PC-3 (cell line): Measurements from ENCODE around the gene ELMOD1. TPM values are rescaled to one million over a fixed set of nuclear protein-coding genes. Genes with fewer than 3 reads are reported as not detected.

Experiments used
- ATAC-seq: fragments of 200-7000 bp; cut with Tn5 transposase; 2 replicates; pipeline ENCODE4 v1.9.1; 2020; ENCODE audit warnings: mild to moderate bottlenecking, moderate library complexity
- BruUV-seq: library from RNA; stranded (reverse); fragments of 400-500 nt; replicated peaks from 2 replicates; lab custom pipeline; 2021; lab: Mats Ljungman, UMichigan
- CTCF ChIA-PET: fragments of 300-600 bp; sonication (Branson Sonifier 250); formaldehyde crosslinking; loops from one replicate; lab custom pipeline; 2022; ENCODE audit warnings: antibody characterized with exemption; lab: Charles Lee
- POLR2A ChIA-PET: fragments of 300-600 bp; sonication (Branson Sonifier 250); formaldehyde crosslinking; loops from one replicate; lab custom pipeline; 2022; ENCODE audit warnings: antibody characterized with exemption; ENCODE audit not compliant: unreplicated experiment; lab: Charles Lee
- DNase-seq: peaks from one replicate; pipeline ENCODE4 v3.0.0-alpha.2; 2015
- H2AFZ ChIP-seq: fragments of 300-600 bp; sonication (generic); 2 replicates; pipeline ENCODE4 v1.6.0; 2016; ENCODE audit warnings: antibody characterized with exemption, low read length
- H3F3A ChIP-seq: fragments of 300-600 bp; sonication (generic); one replicate; pipeline ENCODE4 v1.6.0; 2017; ENCODE audit warnings: antibody characterized with exemption, low read length, control low read depth, mild to moderate bottlenecking; ENCODE audit not compliant: unreplicated experiment
- H3K27ac ChIP-seq: fragments of 300-600 bp; sonication (generic); 2 replicates; pipeline ENCODE4 v1.5.1; 2016; ENCODE audit warnings: mild to moderate bottlenecking, low read length
- H3K27me3 ChIP-seq: fragments of 300-600 bp; sonication (generic); 2 replicates; pipeline ENCODE4 v1.6.1; 2016; ENCODE audit warnings: low read length, mixed read lengths
- H3K36me3 ChIP-seq: fragments of 300-600 bp; sonication (generic); 2 replicates; pipeline ENCODE4 v1.6.1; 2016; ENCODE audit warnings: low read depth, mixed run types, low read length, mixed read lengths
- H3K4me1 ChIP-seq: fragments of 300-600 bp; sonication (generic); 2 replicates; pipeline ENCODE4 v1.5.1; 2016; ENCODE audit warnings: low read length; ENCODE audit not compliant: insufficient read depth
- H3K4me2 ChIP-seq: fragments of 300-600 bp; sonication (generic); 2 replicates; pipeline ENCODE4 v1.6.0; 2016; ENCODE audit warnings: low read length
- H3K4me3 ChIP-seq: fragments of 300-600 bp; sonication (generic); 2 replicates; pipeline ENCODE4 v1.5.1; 2016; ENCODE audit warnings: mild to moderate bottlenecking, low read length, mixed read lengths
- H3K79me2 ChIP-seq: fragments of 300-600 bp; sonication (generic); 2 replicates; pipeline ENCODE4 v1.6.1; 2017; ENCODE audit warnings: low read length, mixed read lengths
- H3K9ac ChIP-seq: fragments of 300-600 bp; sonication (generic); 2 replicates; pipeline ENCODE4 v1.6.0; 2016; ENCODE audit warnings: mild to moderate bottlenecking, low read length
- H3K9me2 ChIP-seq: fragments of 300-600 bp; sonication (generic); replicated peaks from 2 replicates; pipeline ENCODE4 v1.6.1; 2016; ENCODE audit warnings: mixed run types, low read length, mixed read lengths
- H3K9me3 ChIP-seq: fragments of 300-600 bp; sonication (generic); 2 replicates; pipeline ENCODE4 v1.6.1; 2016; ENCODE audit warnings: low read length, mixed read lengths
- H4K20me1 ChIP-seq: fragments of 300-600 bp; sonication (generic); 2 replicates; pipeline ENCODE4 v1.6.1; 2016; ENCODE audit warnings: low read length, mixed read lengths
- EZH2 ChIP-seq: fragments of 300-600 bp; sonication (generic); IDR thresholded peaks from one replicate; pipeline ENCODE4 v1.6.1; 2017; ENCODE audit warnings: antibody characterized with exemption, mild to moderate bottlenecking, low read length; ENCODE audit not compliant: unreplicated experiment
- EZH2phosphoT487 ChIP-seq: fragments of 300-600 bp; sonication (generic); IDR thresholded peaks from 2 replicates; pipeline ENCODE4 v1.6.1; 2018; ENCODE audit warnings: mild to moderate bottlenecking, antibody characterized with exemption, low read length, borderline replicate concordance
- intact Hi-C: fragments of 100-400 bp; cut with micrococcal nuclease; formaldehyde crosslinking; loops from 2 replicates; pipeline ENCODE4 v1.9.0; 2023
- total RNA-seq: library from RNA; depleted of rRNA; stranded (reverse); fragments of >200 nt; gene quantifications from 2 replicates; pipeline ENCODE4 v1.2.3, GENCODE V29; 2014
- TF ChIP-seq, protein P1 (sequence below): fragments of 300-600 bp; sonication (generic); conservative IDR thresholded peaks from 2 replicates; pipeline ENCODE4 v1.5.1; 2017; ENCODE audit warnings: antibody characterized with exemption, low read depth, mild to moderate bottlenecking, low read length

Gene ELMOD1
- total RNA-seq, 1 experiment from 2014 or later = not detected

DNA sequence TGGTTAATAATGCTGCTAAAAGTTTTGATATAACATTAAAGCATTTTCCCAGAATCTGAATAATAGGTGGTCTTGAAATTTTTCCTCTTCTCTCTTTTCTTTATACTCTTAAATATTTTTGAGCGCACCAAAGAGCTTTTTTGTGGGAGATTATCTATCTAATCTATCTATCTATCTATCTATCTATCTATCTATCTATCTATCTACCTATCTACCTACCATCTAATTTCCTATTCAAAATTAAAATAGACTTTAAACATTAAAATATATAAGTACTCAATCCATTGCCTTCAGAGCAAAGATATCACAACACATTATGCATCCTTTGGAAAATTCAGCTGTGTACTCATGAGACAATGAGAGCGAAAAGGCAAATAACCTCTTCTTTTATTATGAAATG is 55.8 kb downstream of the ELMOD1 start:
- BruUV-seq = no TSS peak
- intact Hi-C loops = no loop called here
- CTCF ChIA-PET = interaction anchor here (0.6 kb wide), 1 partner anchor 96 kb away, joined by 3 read pairs; no protein-coding TSS in a partner anchor

DNA sequence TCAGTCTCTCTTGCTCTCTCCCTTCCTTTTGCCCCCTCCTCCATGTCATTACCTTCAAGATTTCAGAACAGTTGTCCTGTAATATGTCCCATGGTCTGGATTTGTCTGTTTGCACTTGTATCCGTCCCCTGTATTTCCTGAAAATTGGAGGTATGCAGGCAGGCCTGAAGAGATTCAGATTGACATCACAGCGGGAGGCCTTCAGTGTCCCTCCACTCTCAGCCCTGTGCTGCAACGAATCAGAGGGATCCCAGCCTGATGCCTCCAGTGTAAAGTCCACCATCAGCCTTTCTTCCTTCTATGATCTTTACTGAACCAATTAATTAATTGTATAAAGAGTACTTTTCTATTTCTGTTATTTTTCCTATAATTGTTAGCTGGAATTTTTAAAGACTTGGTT is 57.3 kb downstream of the ELMOD1 start:
- TF ChIP-seq, protein P1, sequence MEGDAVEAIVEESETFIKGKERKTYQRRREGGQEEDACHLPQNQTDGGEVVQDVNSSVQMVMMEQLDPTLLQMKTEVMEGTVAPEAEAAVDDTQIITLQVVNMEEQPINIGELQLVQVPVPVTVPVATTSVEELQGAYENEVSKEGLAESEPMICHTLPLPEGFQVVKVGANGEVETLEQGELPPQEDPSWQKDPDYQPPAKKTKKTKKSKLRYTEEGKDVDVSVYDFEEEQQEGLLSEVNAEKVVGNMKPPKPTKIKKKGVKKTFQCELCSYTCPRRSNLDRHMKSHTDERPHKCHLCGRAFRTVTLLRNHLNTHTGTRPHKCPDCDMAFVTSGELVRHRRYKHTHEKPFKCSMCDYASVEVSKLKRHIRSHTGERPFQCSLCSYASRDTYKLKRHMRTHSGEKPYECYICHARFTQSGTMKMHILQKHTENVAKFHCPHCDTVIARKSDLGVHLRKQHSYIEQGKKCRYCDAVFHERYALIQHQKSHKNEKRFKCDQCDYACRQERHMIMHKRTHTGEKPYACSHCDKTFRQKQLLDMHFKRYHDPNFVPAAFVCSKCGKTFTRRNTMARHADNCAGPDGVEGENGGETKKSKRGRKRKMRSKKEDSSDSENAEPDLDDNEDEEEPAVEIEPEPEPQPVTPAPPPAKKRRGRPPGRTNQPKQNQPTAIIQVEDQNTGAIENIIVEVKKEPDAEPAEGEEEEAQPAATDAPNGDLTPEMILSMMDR = no peak
- no peaks in the 10 kb centered on the region for H3K36me3 ChIP-seq
- no peaks in the 10 kb centered on the region for H3K9me2 ChIP-seq
- no peaks in the 10 kb centered on the region for H3F3A ChIP-seq
- no peak overlapping the region for H3K27ac ChIP-seq
- no peaks in the 10 kb centered on the region for H3K4me1 ChIP-seq
- H3K27me3 ChIP-seq = peaks cover 87% of the 10 kb centered on the region
- ChIA-PET CTCF (no interaction called here), POLR2A (no interaction called here)
- H3K79me2 ChIP-seq = no peaks in the 10 kb centered on the region
- ATAC-seq = no peak
- no peak overlapping the region for H3K4me2 ChIP-seq
- H2AFZ ChIP-seq = no peak overlapping the region
- intact Hi-C loops = no loop called here
- H3K9ac ChIP-seq = no peak overlapping the region
- BruUV-seq = no TSS peak
- no peak overlapping the region for H3K4me3 ChIP-seq
- DNase-seq = no peak
- no peaks in the 10 kb centered on the region for H3K9me3 ChIP-seq
- H4K20me1 ChIP-seq = no peaks in the 10 kb centered on the region

More for the DNA sequence above, 55.8 kb downstream of the ELMOD1 start:
- no peak overlapping the region for H3K27ac ChIP-seq
- H3K79me2 ChIP-seq = no peaks in the 10 kb centered on the region
- H2AFZ ChIP-seq = no peak overlapping the region
- ATAC-seq (no peak), DNase-seq (no peak)
- no peaks in the 10 kb centered on the region for H3K4me1 ChIP-seq
- no peaks in the 10 kb centered on the region for H3K9me3 ChIP-seq
- no peak overlapping the region for H3K4me3 ChIP-seq
- TF ChIP-seq EZH2 (no peak), EZH2phosphoT487 (no peak)
- TF ChIP-seq, protein P1 = no peak
- POLR2A ChIA-PET = no interaction called here
- H3K4me2 ChIP-seq = no peak overlapping the region
- no peaks in the 10 kb centered on the region for H3K36me3 ChIP-seq
- no peaks in the 10 kb centered on the region for H3F3A ChIP-seq
- H3K27me3 ChIP-seq = peaks cover 81% of the 10 kb centered on the region
- H3K9ac ChIP-seq = no peak overlapping the region
- H4K20me1 ChIP-seq = no peaks in the 10 kb centered on the region
- H3K9me2 ChIP-seq = no peaks in the 10 kb centered on the region

DNA sequence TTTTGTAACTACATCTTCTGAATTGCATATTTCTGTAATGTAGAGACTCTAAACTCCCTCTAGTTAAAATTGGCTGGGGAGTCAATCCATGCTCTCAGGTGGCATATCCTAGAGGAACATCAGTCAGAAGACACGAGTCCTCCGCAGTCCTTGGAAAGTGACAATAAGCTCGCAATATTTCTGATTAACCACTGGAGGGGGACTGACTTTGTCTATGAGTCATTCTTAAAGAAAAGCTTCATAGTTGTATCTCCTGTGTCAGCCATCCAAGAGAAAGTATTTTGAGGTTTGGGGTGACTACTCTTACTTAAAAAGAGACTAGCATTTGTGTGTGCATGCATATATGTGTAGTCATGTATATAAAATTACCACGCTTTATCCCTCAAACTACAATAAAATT is 60.7 kb downstream of the ELMOD1 start:
- H4K20me1 ChIP-seq = no peaks in the 10 kb centered on the region
- POLR2A ChIA-PET = no interaction called here
- no peaks in the 10 kb centered on the region for H3K79me2 ChIP-seq
- no peaks in the 10 kb centered on the region for H3K9me2 ChIP-seq
- no peak overlapping the region for H3K9ac ChIP-seq
- no peaks in the 10 kb centered on the region for H3K36me3 ChIP-seq
- H3K9me3 ChIP-seq = no peaks in the 10 kb centered on the region
- no TSS peak for BruUV-seq
- CTCF ChIA-PET = interaction anchor here (0.6 to 1.2 kb wide), 3 partner anchors 24 to 353 kb away, joined by 3 to 7 read pairs (median 3); no protein-coding TSS in a partner anchor
- DNase-seq = peak; percentile 29
- no peak overlapping the region for H3K4me3 ChIP-seq
- intact Hi-C loops = loop anchor here (5.0 kb wide), 1 partner anchor 34 kb away; no protein-coding TSS in a partner anchor
- H3K27ac ChIP-seq = no peak overlapping the region
- H2AFZ ChIP-seq = no peak overlapping the region
- H3K27me3 ChIP-seq = peaks cover 92% of the 10 kb centered on the region
- H3K4me1 ChIP-seq = no peaks in the 10 kb centered on the region
- TF ChIP-seq EZH2phosphoT487 (no peak), EZH2 (no peak)
- TF ChIP-seq, protein P1 = peak; percentile 30; the same call in 1 of the 2 replicates
- no peak; the same call in 1 of the 2 replicates for ATAC-seq
- H3K4me2 ChIP-seq = no peak overlapping the region
- no peaks in the 10 kb centered on the region for H3F3A ChIP-seq
